22Rv1 (cell line): ENCODE results near the gene BAZ2B.

Source experiments
- H3K27ac ChIP-seq: fragments of 450-650 bp; 2 replicates; pipeline ENCODE4 v1.5.1; 2017
- CTCF ChIP-seq: fragments of 450-650 bp; IDR thresholded peaks from 2 replicates; pipeline ENCODE4 v1.5.1; 2017; ENCODE audit warnings: mild to moderate bottlenecking
- ZFX ChIP-seq: fragments of 450-650 bp; IDR thresholded peaks from 2 replicates; pipeline ENCODE4 v1.6.1; 2017; ENCODE audit warnings: antibody characterized with exemption, borderline replicate concordance

The BAZ2B gene

DNA sequence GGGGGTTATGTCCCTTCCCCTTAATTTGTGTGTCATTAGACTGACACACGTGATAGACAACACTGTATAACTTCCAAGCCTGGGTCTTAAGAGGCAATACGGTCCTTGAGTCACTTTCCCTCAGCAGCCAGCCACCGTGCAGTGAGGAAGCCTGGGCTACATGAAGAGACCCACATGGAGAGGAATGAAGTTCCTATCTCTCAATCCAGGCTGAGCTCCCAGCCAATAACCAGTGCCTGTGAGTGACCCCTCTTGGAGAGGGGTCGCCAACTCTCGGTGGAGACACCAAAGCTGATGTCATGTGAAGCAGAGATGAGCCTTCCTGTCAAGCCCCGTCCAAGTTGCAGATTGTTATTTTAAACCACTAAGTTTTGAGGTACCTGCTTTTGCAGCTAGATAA lies 324.2 kb downstream of the BAZ2B start:
- no peak overlapping the region for H3K27ac ChIP-seq
- TF ChIP-seq ZFX (no peak), CTCF (no peak)

GRCh38 chr2:159290289-159290907 lies 325.9 kb downstream of the BAZ2B start:
- H3K27ac ChIP-seq: no peak overlapping the region
- TF ChIP-seq ZFX (no peak), CTCF (no peak)

- no peak for TF ChIP-seq ZFX
- no peak for TF ChIP-seq CTCF
- peak overlapping the region; percentile 84 for H3K27ac ChIP-seq
Observed at GRCh38 chr2:159287733-159288132, 328.6 kb downstream of the BAZ2B start.

- TF ChIP-seq ZFX (no peak), CTCF (no peak)
- peak overlapping the region; percentile 84 for H3K27ac ChIP-seq
Observed at GRCh38 chr2:159286709-159287441, 329.5 kb downstream of the BAZ2B start.

DNA sequence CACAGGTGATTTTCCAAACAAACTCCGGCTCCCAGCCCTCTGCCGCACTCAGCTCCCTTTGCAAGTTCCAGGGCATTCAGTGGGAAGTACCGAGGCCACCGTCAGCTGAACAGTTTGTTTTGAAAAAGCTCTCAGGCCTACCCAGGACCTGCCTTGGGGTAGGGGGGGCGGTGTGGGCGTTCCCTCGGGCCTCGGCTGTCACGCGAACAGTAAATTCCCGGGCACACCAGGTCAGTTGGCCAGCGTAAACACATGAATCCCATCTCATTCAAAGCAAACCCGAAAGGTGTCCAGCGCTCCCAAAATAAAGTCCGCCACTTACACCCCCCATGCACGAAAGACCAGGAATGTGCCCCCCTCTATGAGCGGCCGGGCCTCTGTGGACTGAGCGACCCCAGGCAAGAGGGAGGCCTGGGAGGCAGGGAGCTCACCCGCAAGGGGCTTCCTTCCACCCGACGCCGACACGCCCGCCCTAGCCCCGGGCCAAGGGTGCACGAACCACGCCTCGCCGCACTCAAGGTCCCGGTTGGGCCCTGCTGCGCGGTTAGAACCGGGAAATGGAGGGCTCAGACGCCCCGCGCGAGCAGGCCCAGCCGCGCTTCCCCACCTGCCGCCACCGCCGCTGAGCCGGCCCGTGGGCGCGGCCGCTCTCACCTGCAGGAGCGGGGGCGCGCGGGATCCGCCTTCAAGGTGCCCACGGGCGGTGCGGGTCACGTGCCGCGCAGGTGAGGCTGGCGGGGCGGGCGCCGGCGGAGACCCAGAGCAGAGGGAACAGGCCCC lies 330.2 kb downstream of the BAZ2B start, which contains the start of gene WDSUB1:
Gene WDSUB1 (minus strand): TSS at position 775 of the 780 bp plus-strand sequence. CDS start 3,634 bp downstream, outside the sequence.
- no peak for TF ChIP-seq ZFX
- no peak for TF ChIP-seq CTCF
- peak within 1 kb of the TSS; percentile 84 for H3K27ac ChIP-seq

GRCh38 chr2:159285433-159285832 lies 330.9 kb downstream of the BAZ2B start:
- peak overlapping the region; percentile 84 for H3K27ac ChIP-seq
- TF ChIP-seq ZFX (no peak), CTCF (no peak)

- no peak overlapping the region for H3K27ac ChIP-seq
- TF ChIP-seq CTCF (no peak), ZFX (no peak)
Observed at GRCh38 chr2:159283529-159283928, 332.8 kb downstream of the BAZ2B start.
